Glomerular endothelial cell (primary cell): ENCODE measurements around the gene ANKRD44. TPM values are rescaled to one million over a fixed set of nuclear protein-coding genes. Genes with fewer than 3 reads are reported as not detected.
"Not testable (repeated sequence)": the region's sequence is repeated elsewhere in the genome, so short reads cannot be mapped to it uniquely, and the experiment has no call there.

ENCODE experiments used
- DNase-seq: peaks from one replicate; pipeline ENCODE4 v3.0.0-alpha.2; 2011; ENCODE audit warnings: low read depth, low spot score; ENCODE audit errors: extremely low read depth
- total RNA-seq: library from RNA; depleted of rRNA; stranded (reverse); fragments of >200 nt; gene quantifications from 2 replicates; pipeline ENCODE4 v1.2.3, GENCODE V29; 2015

Gene ANKRD44
- total RNA-seq, 1 donor from 2014 or later = 11.6 TPM

GRCh38 chr2:197293252-197294007 lies 17.1 kb downstream of the ANKRD44 start:
- DNase-seq = no peak

DNA sequence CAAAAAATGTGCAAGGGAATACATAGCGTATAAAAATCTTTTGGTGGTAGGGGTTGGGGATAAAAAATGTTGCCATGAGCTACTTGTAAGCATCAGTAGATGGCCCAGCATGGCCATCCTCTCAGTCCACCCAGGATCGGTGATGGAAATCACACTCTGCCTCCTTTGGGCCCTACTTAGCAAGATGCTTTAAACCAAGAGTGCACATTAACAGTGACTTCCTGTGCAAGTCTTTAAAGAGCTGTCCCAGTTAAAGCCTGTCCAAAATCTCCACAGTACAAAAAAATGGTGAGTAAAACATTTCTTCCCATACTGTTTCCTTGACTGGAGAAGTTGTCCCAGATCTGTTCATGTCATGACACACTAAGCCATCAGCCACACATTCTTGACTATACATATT lies 18.0 kb downstream of the ANKRD44 start:
- DNase-seq = no peak

GRCh38 chr2:197287596-197287932 lies 23.0 kb downstream of the ANKRD44 start:
- not testable (repeated sequence) for DNase-seq

- peak; percentile 29 for DNase-seq
Measured at GRCh38 chr2:197286805-197287595, 23.6 kb downstream of the ANKRD44 start.

GRCh38 chr2:197285361-197285760 lies 25.2 kb downstream of the ANKRD44 start:
- DNase-seq = no peak

DNA sequence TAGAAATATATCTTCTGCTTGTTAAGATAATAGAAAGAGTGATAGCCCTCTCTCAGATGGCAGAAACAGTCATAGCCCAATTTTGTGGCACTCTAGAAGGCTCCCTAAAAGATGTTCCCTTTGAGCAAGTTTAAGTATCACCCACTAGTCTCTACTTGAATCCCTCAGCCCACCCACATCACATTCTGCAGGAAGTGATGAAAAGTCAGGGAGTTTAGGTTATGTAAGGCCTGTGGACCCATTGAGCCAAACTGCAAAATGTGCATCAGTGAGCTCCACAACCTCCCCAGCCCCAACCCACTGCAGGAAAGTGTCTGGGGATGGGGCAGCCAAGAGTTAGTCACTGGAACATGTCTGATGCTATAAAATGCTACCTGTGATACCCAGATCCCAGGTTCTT lies 25.6 kb downstream of the ANKRD44 start:
- no peak for DNase-seq

DNA sequence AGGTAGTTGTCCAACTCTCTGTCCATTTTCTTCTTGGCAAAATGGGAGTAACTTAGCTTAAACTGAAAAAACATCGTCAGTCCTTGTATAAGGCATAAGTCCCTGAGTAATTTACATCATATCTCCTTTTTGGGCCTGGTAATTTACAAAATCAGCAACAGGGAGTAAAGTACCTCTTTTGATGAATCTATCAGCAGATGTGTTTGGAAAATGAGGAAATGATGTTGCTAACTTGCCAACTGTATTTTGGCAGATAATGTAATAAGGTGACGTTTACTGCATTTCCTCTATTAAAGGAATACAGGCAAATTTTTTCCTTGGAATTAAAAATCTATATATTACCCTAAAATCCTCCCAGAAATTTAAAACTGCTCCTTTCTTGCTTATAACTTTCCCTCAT lies 29.2 kb downstream of the ANKRD44 start:
- no peak for DNase-seq

GRCh38 chr2:197280015-197280702 lies 30.4 kb downstream of the ANKRD44 start:
- DNase-seq = no peak

- DNase-seq = no peak
Measured at GRCh38 chr2:197278799-197279763, 31.5 kb downstream of the ANKRD44 start.

DNA sequence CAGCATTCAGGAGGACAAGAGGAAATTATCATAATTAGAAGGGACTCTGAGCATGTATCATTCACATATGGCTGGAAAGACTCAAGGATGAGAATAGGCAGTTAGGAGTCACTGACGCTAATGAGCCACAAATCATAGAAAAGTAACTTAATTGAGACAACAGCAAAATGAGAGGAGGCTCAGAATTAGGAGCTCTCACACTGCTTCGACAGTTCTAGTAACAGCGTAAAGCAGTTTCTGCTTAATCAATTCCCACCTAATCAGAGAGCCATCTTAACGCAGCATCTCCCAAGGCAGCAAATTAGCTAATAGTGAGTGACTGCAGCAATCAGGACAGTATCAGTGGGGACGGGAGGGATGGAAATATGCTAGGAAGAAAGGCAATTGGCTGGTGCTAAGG lies 32.8 kb downstream of the ANKRD44 start:
- DNase-seq = no peak

- no peak for DNase-seq
Measured at GRCh38 chr2:197276156-197276555, 34.4 kb downstream of the ANKRD44 start.

DNA sequence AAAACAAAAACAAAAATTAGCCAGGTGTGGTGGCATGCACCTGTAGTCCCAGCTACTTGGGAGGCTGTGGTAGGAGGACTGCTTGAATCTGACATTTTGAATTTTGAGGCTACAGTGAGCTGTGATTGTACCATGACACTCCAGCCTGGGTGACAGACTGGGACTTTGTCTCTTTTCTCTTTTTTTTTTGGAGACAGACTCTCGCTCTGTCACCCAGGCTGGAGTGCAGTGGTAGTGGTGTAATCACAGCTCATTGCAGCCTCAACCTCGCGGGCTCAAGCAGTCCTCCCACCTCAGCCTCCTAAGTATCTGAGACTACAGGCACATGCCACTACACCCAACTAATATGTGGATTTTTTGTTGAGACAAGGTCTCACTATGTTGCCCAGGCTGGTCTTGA lies 35.6 kb downstream of the ANKRD44 start:
- no peak for DNase-seq

DNA sequence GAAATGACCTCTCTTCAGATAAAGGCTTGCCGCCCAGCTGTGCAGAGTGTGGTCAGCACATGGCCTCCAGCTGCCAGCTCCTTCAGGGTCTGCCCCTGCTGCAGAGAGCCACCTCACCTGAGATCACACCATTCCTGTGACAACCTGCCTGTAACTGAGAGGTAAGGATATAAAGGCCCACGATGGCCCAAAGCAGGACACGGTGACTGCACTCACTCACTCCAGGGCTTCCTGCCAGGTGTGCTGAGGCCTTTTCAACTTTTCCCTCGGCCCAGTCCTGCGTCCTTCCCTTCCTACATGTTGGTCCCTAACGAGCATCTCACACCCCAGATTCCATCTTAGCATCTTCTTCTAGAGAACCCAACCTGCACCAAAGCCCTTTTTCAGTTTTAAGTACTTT lies 36.2 kb downstream of the ANKRD44 start:
- DNase-seq = no peak

DNA sequence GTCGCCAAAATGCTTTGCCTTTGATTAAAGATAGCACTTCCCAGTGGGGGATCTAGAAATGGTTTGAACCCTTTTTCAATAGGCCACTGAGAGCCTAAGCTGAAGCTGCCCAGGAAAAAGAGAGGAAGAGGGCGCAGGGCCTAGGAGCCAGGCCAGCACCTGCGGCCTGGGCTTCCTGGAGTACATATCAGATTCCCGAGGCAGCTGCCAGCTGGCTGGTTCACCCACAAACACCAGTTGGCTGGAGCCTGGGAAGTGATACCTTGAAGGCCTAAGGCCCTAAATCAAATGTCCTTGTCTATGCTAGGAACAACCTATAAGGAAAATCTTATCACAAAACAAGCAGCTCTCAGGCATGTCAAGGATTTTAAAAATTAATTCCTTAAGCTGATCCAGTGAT lies 37.1 kb downstream of the ANKRD44 start:
- DNase-seq = no peak

DNA sequence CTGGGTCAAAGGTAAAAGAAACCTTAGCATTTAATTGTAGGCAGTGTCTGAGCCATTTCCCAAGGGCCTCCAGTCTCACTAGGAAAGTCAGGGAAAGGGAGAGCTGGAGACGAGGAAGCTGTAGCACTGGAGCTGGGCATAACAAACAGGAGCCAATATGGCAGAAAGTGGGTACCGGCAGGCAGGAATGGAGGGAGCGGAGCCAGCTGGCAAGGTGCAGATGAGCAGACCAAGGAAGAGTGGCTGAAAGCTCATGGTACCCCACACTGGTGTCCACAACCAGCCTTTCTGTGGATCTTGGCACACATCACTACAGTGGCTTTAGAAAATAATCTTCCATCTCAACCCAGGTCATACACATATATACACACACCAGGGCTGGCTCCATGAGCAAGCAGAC lies 40.0 kb downstream of the ANKRD44 start:
- no peak for DNase-seq

- no peak for DNase-seq
Measured at GRCh38 chr2:197269815-197270214, 40.8 kb downstream of the ANKRD44 start.

DNA sequence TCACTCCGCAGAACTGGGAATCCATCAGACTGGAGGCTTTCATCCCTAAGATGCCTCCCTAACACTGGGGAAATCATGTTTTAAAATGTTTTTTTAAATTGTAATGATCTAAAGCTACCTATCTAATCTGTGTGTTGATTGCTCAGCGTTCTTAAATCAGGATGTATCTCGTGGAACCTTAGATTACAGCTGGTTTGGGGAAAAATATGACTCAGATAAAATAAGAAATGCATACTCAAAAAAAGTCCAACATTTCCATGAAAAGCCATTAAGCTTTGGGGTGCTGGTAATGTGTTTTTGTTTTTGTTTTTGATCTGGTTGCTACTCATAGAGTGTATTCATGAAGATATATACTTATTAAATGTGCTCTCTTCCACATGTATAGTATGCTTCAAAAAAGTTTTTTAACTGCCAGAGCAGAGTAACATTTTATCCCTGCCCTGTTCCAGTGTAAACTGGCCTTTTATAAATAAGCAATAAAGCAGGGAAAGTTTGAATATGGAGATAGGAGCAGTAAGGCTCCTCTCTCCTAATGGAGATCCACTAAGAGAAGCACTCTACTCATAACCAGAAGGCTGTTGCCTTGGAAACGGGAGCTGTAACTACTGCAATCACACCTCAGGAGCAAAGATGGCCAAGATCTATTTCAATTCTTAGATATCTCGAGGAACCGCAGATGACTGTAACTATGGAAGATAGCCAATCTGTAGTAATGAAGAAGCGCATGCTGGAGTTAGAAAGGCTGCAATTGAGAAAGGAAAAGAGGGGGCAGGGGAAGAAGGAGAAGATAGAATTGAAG lies 41.6 kb downstream of the ANKRD44 start:
- DNase-seq = no peak

- no peak for DNase-seq
Measured at GRCh38 chr2:197266477-197266876, 44.1 kb downstream of the ANKRD44 start.

- DNase-seq = no peak
Measured at GRCh38 chr2:197265924-197266323, 44.7 kb downstream of the ANKRD44 start.

DNA sequence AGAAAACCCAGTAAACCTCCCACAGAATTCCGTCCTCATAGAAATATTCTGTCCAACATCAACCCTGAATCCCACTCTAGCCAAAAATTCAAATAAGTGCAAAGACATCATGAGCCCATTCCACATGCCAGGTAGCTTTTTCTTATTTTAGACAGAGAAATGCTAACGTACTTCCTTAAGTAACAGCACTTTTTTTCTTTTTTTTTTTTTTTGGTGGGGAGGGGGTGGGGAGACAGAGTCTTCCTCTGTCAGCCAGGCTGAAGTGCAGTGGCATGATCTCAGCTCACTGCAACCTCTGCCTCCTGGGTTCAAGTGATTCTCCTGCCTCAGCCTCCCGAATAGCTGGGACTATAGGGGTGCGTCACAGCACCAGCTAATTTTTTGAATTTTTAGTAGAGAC lies 45.5 kb downstream of the ANKRD44 start:
- no peak for DNase-seq
